ENCODE measurements around the gene COPS3. TPM values are rescaled to one million over a fixed set of nuclear protein-coding genes. Genes with fewer than 3 reads are reported as not detected.

COPS3 gene
- total RNA-seq, 1 donor from 2014 or later: 83.8 TPM

DNA sequence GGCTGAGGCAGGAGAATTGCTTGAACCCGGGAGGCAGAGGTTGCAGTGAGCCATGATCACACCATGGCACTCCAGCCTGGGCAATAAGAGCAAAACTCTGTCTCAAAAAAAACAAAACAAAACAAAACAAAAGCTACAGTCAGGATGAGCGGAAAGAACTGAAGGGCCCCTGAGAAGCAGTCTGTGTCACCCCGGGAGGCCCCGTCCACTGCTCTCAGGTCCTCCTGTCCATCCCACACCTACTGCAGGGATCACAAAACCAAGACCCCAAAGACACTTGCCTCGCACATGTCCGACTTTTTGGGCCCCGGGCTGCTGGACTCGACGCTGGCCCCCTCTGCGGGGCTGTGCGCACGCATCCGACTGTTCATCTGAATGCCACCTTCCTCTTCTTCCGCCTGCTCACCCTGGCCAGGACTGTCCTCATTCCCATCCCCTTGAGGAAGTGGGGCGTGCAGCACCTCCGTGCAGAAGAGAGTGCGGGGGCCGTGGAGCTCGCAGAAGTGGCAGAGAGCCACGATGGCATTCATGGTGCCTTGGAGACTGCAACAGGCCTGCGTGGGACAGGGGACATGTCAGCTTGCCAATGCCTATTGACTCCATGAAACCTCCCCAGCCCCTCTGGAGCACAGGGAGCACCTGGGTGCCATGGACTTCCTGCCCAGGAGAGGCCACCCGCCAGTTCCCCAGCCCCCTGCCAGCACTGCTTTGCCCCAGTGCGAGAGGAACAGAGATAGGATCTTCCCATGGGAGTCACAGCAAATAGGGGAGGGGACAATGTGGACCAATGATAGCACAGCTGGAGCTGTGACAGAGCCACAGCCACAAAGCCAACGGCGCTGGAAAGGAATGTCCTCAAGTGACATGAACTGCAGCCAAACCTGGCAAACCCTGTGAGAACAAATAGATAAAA lies 53.2 kb downstream of the COPS3 start:
- peak; percentile 86 for ATAC-seq
- intact Hi-C loops (cut with DNase I): loop anchor here (2.0 kb wide), 1 partner anchor 23 kb away; no protein-coding TSS in a partner anchor
- DNase-seq (ENCODE audit: missing footprints): no peak

DNA sequence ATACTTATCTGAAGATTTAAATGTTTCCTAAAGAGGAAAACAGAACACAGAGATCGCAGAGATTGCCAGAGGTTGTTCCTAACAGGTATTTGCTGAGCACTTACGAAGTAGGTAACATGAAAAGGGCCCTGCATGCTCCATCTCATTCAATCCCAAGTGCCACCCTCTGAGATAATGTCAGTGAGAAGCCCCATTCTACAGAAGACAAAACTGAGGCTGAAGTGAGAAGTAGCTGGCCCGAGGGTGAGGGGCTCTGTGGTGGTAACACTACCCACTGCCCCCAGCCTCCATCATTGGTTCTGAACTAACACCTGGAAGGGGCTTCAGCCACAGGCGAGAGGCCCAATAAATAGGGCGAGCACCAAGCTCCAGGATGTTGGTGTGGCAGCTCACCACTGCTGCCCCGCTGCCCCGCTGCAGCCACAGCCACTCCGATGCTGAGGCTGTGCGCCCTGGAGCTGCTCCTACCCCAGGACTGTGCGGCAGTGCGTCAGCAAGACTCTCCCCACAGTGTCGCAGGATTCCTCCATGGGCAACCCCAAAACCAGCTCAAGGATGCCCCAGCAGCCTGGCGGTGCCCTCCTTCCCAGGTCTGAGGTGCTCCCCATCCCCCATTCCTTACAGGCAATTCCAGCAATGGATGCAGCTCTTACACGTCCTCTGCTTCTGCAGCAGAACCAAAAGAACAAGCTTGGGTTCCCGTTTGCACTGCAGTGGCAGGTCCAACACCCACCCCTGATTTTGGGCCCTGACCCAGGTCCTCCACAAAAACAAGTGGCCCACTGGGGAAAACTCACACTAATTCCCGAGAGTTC lies 54.4 kb downstream of the COPS3 start:
- intact Hi-C loops (cut with DNase I): no loop called here
- DNase-seq (ENCODE audit: missing footprints): no peak

DNA sequence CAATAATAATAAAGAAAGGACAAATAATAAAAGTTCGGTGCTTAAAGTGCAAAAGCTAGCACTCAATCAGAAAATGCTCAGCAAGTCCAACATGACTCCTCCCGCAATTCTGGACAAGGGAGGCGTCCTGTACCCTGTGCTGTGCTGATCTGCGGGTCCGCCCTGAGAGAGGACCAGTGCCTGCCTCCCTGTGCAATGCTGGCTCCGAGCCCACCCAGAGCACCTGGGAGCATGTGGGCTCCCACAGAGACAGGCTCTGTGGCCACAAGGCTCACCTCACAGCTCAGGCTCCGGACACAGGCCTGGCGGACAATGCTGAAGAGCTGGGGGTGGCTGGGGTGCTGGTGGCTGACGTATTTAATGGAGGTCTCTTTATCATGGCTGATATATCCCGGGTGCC lies 55.1 kb downstream of the COPS3 start:
- intact Hi-C loops (cut with DNase I): no loop called here
- DNase-seq (ENCODE audit: missing footprints) (no peak), ATAC-seq (no peak)

More for the DNA sequence above, 54.4 kb downstream of the COPS3 start:
- no peak for ATAC-seq

DNA sequence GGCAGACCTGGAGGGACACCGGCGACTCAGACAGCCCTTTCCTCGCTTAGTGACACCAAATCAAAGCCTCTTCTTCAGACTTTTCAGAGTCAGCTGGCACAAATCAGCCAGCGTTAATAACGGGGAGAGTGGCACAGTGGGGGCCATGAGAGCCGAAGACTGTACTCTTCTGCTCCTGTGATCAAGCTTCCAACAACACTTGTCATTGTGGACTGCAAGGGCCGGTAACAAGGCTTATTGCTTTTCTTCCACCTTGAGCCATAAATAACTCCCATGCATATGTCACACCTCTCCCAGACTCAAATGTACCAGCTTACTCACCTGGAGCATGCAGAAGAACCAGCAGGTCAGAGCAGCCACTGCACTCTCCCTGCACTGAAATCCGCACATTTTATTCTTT lies 56.9 kb downstream of the COPS3 start:
- intact Hi-C loops (cut with DNase I): no loop called here
- DNase-seq (ENCODE audit: missing footprints) (no peak), ATAC-seq (no peak)

DNA sequence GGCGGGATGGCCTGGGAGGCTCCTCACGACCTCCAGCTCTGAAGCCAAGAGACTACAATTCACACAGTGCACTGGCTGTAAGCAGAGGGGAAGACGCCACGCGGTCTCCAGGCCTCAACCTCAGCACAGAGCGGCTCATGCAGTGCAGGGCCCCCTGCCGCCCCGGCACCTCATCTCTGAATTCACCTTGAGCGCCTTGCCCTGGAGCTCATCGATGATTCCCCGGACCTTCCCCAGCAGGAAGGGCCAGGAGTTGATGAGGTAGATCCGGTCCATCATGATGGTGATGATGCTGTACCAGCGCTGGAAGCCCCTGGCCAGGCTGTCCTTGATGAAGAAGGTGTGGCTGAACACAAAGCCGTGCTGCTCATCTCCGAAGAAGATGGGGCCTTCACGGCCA lies 57.3 kb downstream of the COPS3 start:
- ATAC-seq: no peak
- intact Hi-C loops (cut with DNase I): no loop called here
- no peak for DNase-seq (ENCODE audit: missing footprints)

DNA sequence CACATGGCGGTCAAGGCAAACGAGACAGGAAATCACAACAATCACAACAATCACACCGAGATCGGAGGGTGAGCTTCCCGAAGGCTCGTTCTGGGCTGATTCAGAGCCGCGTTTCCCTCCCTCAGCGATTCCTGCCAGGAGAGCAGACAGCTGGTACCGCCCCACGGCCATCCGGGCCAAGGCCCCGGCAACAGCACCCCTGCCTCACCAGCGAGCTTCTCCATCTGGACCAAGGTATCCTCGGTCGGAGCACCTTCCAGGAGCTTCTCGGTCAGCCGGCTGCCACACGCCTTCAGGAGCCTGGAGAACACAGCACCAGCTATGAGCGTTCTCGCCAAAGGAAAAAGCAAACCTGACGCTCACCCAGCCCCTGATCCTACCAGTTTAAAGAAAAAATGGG lies 59.7 kb downstream of the COPS3 start:
- DNase-seq (ENCODE audit: missing footprints) (no peak), ATAC-seq (no peak)
- intact Hi-C loops (cut with DNase I): no loop called here

DNA sequence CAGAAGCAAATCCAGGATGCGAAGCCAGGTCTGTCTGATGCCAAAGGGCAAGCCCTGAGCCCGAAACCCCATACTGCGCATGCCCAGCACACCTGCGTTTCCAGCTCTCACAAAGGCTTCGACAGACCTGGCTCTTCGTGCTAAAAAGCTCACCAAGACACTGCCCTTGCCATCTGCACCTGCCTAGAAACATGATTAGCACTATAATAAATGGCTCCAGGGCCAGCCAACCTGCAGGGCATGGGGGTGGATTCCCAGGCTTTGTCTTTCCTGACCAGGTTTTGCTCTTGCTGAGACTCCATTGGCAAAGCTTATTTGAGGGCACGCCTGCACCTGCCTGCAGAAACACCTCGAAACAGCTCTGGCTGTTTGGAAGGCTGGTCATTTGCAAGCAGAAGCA lies 60.5 kb downstream of the COPS3 start:
- DNase-seq (ENCODE audit: missing footprints): no peak
- intact Hi-C loops (cut with DNase I): no loop called here
- ATAC-seq: no peak

DNA sequence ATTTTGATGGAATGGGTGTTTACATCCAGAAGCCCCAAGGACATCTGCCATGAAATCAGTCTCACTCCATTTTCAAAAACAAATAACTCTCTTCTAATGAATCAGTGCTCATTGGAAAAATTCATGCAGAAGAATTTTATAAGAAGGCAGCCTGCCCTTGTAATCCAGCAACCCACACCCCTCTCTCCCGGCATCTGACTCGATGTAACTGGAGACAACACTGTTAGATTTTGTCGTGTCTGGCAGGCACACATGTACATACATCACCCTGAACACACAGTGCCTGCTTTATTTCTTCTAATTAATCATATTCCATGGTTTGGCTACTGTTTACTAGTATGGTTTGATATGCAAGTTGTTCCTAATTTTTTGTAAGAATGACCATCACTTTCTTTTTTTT lies 63.1 kb downstream of the COPS3 start:
- no peak for DNase-seq (ENCODE audit: missing footprints)
- intact Hi-C loops (cut with DNase I): no loop called here
- no peak for ATAC-seq

DNA sequence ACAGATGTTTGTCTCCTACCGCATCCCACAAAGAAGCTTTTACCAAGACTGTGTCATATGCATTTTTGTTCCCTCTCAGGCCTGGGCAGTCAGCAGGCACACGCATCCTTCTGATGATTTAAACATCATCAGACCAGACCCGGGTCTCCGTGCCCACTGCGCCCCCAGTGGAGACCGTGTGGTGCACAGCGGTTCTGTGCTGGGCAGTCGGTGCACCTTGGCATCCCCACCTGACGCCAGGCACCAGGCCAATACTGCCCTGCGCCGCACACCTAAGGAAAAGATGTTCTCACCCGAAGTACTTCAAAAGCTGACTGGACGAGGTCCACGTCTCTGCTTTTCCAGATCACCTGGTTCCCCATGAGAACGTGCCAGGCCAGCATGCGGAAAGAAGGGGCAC lies 64.3 kb downstream of the COPS3 start:
- DNase-seq (ENCODE audit: missing footprints) (no peak), ATAC-seq (no peak)
- intact Hi-C loops (cut with DNase I): no loop called here

DNA sequence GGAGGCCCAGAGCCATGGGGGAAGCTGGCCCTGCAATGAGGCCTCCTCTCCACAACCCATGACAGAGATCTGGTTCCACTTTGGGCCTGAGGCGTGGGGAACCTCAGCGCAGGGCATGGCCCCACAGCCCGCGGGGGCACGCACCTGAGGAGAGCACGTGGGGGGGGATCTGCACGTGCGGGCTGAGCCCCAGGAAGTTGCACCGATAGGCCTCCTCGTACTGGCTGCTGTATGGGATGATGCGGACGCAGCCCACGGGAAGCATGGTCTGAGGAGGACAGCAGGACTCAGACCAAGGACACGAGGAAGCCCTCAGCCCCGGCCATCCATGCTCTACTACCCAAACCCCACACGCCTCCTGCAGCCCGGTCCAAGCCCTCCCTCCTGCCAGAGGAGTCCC lies 64.8 kb downstream of the COPS3 start:
- intact Hi-C loops (cut with DNase I): no loop called here
- DNase-seq (ENCODE audit: missing footprints) (no peak), ATAC-seq (no peak)

DNA sequence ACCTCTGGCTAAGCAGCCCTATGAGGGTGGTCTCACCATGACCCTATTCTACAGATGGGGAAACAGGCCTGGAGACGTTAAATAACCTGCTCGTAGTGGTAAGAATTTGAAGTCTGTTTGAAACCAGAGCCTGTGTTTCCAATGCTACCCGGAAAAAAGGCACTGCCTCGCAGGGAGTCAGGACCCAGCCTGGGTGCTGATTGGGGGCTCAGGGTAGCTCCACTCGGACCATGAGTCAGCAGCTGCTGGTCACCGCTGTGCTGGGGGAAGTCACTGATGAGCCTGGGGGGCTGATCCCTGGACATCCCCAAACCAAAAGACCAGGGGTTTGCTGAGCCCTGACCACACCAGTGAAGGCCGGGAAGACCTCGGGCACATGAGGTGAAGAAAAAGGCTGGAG lies 65.5 kb downstream of the COPS3 start:
- intact Hi-C loops (cut with DNase I): no loop called here
- ATAC-seq: no peak

DNA sequence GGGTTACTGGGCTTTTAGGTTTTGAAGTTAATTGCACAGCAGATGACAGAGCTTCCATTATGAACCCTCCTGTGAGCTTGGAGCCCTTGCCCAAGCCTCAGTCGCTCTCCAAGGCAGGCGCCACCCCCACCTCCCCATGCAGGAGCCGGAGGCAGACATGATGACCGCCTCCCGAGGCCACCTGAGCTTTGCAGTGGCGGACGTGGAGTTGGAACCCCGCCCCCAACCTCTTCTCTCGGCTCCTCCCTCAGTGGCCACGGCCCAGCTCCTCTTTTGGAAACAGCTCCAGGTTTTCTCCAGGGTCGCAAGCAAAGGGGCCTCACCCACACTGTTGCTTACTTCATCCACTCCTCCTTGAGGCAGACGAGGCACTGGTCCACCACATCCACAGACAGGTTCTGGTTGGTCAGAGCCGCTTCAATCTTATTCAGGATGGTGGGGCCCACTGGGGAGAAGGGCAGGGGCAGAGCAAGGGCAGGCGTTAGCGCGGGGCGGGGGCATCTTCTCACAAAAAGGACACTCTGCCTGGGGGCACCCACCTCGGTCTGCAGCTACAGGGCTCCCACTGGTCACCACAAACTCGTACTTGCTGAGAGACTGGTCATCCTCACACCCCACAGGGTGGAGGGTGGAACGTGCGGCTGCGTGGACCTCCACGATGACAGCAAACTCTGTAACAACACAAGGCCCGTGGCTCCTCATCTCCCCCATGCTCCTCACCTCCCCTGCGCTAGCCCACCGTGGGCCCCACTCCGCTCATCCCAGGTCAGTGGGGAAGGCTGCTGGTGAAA lies 66.2 kb downstream of the COPS3 start:
- intact Hi-C loops (cut with DNase I): no loop called here
- no peak for DNase-seq (ENCODE audit: missing footprints)
- no peak for ATAC-seq

More for the DNA sequence above, 65.5 kb downstream of the COPS3 start:
- no peak for DNase-seq (ENCODE audit: missing footprints)

DNA sequence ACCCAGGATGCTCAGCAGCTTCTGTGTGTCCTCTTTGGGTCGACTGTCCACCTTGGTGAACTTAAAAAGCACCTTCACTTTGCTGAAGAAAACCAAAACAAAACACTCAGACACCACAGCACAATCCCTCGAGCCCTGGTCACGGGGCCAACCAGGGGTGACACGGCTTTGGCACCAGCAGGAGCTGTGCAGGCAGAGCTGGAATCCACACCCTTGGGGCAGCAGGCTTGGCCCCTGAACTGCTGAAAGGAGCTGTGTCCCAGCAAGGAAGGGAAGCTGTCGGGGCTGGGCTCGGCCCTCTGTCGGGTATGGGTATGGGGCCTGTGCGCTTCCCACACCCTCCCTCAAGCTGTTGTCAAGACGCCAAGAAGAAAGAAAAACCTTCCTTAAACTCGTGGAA lies 67.3 kb downstream of the COPS3 start:
- intact Hi-C loops (cut with DNase I): no loop called here
- DNase-seq (ENCODE audit: missing footprints) (no peak), ATAC-seq (peak; percentile 38)

DNA sequence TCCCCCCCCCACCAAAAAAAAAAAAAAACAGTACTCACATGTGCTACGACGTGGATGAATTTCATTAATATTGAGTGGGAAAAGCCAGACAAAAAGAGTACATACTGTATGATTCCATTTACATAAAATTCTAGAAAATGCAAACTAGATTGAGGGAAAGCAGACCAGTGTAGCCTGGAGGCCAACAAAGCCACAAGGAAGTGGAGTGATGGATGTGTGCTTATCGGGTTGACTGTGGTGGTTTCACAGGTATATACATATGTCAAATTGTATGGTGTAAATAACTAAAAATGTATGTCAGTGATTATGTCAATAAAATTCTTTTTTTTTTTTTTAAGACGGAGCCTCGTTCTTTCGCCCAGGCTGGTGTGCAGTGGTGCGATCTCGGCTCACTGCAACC lies 73.0 kb downstream of the COPS3 start:
- DNase-seq (ENCODE audit: missing footprints): no peak
- intact Hi-C loops (cut with DNase I): no loop called here
- ATAC-seq: no peak

DNA sequence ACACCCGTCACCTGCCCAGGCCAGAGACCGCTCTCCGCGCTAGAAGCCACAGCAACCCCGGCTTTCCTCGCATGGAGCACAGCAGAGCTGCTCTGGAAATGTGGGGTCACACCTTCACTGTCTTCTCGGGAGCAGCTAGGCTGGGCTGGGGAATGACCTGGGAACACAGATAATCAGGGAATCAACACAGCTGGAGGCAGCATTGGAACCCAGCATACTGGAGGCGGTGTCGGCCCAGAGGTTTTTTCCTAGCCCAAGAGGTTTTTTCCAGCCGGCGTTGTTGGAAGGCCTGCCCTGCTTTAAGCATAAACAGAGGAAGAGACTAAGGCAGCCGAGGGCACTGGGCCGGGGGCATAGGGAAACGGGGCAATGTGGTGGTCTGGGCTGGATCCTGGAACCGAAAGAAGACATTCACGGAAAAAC lies 74.1 kb downstream of the COPS3 start:
- ATAC-seq (no peak), DNase-seq (ENCODE audit: missing footprints) (no peak)
- intact Hi-C loops (cut with DNase I): no loop called here

DNA sequence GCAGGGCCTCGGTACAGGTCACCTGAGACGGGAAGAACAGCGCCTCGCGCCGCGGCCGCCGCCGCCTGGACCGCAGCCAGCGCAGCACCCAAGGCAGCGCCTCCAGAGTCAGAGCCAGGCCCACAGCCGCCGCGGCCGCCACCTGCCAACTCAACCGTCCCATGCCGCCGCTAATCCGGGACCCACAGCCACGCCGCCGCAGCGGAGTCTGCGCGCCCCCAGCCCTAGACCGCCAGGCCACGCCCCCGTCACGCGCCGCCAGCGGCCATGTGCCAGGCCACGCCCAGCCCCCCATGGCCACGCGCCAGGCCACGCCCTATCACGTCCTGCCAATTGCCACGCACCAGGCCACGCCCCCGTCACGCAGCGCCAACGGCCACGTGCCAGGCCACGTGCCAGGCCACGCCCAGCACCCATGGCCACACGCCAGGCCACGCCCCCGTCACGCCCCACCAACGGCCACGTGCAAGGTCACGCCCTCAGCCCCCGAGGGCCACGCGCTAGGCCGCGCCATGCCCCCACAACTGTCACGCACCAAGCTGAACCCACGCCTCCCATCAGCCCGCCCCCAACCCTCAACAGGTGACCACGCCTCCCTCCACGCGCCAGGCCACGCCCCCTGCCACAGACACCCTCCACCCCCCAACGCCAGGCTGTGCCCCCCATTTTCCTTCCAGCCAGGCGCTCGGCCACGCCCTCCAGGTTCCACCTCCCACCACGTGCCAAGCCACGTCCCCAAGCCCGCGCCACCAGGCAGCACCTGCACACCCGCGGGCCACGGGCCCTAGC lies 74.7 kb downstream of the COPS3 start, which contains the start of gene PLD6:
PLD6 (minus strand) TSS at position 210 of the 789 bp plus-strand sequence; CDS start at position 163, 47 bp downstream.
- intact Hi-C loops (cut with DNase I): no loop called here
- ATAC-seq (peak; percentile 32), DNase-seq (ENCODE audit: missing footprints) (peak; percentile 91)

DNA sequence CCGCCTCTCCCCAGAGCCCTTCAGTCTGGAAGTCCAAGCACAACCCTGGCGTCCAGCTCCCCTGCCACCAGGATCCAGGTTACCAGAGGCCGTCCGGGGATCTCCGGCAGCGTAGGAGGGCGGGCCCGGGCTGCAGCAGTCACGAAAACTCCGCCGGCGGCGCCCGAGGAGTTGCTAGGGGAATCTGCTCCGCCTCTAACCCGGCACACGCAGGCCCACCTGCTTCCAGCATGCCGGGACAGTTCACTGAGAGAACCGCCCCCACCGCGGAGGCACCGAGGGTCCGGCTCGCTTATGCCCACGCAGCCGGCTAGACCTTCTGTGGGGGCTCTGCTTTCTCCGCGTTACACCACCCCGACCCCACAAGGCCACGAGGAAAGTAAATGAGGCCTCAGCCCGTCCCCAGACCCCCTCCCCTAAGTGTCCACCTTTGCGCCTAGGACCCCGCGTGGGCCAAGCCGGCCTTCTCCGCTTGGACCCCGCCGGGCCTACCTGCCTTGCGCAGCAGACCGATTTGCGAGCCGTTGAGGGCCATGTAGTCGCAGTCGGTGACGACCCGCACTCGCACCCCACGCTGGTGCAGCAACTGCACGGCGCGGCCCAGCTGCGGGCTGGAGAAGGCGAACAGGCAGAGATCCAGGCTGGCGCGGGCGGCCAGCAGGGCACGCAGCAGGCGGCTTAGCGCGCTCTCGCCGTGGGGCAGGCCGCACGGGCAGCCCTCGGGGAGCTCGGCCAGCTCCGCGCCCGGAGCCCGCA lies 75.5 kb downstream of the COPS3 start:
- ATAC-seq: peak; percentile 17
- intact Hi-C loops (cut with DNase I): loop anchor here (2.0 kb wide), 2 partner anchors 15 to 23 kb away; no protein-coding TSS in a partner anchor
- DNase-seq (ENCODE audit: missing footprints): no peak
